GM12865 (cell line): ENCODE data around the gene PLD5.
"Not testable (repeated sequence)": the region's sequence is repeated elsewhere in the genome, so short reads cannot be mapped to it uniquely, and the experiment has no call there.

ENCODE experiments used
- DNase-seq: peaks from one replicate; pipeline ENCODE4 v3.0.0; 2010; ENCODE audit warnings: low read depth
- H3K4me3 ChIP-seq: 2 replicates; pipeline ENCODE4 v1.5.1; 2011; ENCODE audit warnings: mild to moderate bottlenecking, low read depth, low read length, control low read depth
- CTCF ChIP-seq: IDR thresholded peaks from 2 replicates; pipeline ENCODE4 v1.5.1; 2011; ENCODE audit warnings: low read length, control low read depth, low read depth, inconsistent platforms; ENCODE audit not compliant: insufficient read depth; ENCODE audit errors: missing control alignments

PLD5 gene

GRCh38 chr1:242216368-242216767, 308.1 kb downstream of the PLD5 start:
- no peak overlapping the region for H3K4me3 ChIP-seq
- DNase-seq: no peak
- TF ChIP-seq CTCF: no peak

DNA sequence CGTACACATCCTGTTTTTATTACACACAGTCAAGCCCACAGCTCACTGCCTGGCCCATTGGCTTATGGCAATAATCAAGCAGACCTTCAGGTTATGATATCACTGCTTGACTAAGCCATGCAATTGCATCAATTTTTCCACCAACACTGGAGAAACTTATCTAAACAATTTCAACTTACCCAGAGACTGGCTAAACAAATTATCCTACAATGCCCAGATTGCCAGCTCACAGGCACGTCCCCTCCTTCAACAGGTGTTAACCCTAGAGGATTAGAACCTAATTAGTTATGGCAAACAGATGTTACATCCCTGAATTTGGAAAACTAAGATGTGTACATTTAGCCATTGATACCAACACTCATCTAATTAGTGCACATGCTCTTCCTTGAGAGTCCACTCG, 310.0 kb downstream of the PLD5 start:
- H3K4me3 ChIP-seq, DNase-seq: not testable (repeated sequence)

GRCh38 chr1:242212961-242213360, 311.5 kb downstream of the PLD5 start:
- not testable (repeated sequence) for H3K4me3 ChIP-seq, DNase-seq

DNA sequence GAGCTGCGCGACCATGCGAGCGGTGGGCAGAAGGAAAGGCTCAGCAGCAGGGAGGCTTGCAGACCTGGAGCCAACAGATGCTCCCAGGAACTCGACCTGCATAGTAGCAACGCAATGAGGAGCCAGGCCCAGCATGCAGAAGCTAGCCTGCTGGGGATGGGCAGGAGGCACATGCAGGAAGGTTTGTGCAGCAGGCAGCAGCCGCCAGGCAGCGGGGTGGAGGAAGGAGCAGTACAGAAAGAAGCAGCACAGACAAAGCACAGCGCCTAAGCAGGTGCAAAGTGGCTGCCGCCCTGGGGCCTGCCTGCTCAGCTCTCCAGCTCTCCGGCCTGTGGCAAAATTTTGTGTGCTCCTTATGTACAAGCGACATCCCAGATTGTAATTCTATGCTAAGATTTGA, 312.1 kb downstream of the PLD5 start:
- no peak overlapping the region for H3K4me3 ChIP-seq
- DNase-seq: no peak
- no peak for TF ChIP-seq CTCF

DNA sequence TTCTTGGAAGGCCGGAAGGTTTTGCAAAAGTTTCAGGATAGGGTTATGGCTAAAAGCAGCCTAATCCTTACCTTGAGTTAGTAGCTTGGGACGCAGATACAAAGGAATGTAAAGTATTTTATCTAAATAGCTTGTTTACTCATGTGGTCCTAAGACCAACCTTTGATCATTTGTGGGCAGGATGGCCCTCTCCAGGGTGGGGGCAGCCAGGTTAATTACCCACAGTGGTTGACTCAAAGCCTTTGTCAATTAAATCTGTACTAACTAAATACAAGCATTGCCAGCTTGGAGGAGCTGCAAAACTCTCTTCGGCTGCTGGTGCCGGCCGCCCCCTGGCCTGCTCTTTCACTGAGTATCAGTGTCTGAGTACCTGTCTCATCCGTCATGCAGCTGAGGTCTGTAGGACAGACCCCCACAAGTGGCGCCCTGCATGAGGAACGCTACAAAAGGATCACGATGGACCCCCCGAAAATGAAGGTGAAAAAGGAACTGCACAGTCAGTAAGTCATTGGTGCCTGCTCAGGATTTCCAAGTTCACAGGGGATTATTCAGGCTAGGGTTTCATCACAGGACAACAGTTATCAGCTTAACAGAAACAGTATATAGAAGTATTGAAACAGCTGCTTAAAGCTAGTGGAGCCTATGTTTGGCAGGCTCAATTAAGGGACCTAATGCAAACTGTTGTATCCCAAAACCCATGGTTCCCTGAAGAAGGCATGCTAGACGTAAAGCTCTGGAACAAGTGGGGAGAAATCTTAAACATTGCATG, 313.1 kb downstream of the PLD5 start:
- DNase-seq: no peak
- H3K4me3 ChIP-seq: no peak overlapping the region
- no peak for TF ChIP-seq CTCF

DNA sequence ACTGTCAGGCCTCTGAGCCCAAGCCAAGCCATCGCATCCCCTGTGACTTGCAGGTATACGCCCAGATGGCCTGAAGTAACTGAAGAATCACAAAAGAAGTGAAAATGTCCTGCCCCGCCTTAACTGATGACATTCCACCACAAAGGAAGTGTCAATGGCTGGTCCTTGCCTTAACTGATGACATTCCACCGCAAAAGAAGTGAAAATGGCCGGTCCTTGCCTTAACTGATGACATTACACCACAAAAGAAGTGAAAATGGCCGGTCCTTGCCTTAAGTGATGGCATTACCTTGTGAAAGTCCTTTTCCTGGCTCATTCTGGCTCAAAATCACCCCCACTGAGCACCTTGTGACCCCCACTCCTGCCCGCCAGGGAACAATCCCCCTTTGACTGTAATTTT, 314.2 kb downstream of the PLD5 start:
- not testable (repeated sequence) for DNase-seq, H3K4me3 ChIP-seq

- no peak for TF ChIP-seq CTCF
- no peak for DNase-seq
- no peak overlapping the region for H3K4me3 ChIP-seq
Observed at GRCh38 chr1:242209063-242209462, 315.4 kb downstream of the PLD5 start.

GRCh38 chr1:242208021-242208420, 316.5 kb downstream of the PLD5 start:
- DNase-seq: no peak
- H3K4me3 ChIP-seq: no peak overlapping the region
- no peak for TF ChIP-seq CTCF
